HG03045 (cell line): ENCODE measurements around the gene MYL12A.
A peak's percentile ranks its signal among the peaks of the same experiment; 100 is the strongest.
"Not testable (repeated sequence)": the region's sequence is repeated elsewhere in the genome, so short reads cannot be mapped to it uniquely, and the experiment has no call there.

Experiments used
- ATAC-seq: cut with Tn5 transposase; IDR thresholded peaks from one replicate; pipeline ENCODE4 v1.9.1; 2021; ENCODE audit warnings: mild to moderate bottlenecking, moderate library complexity; ENCODE audit not compliant: unreplicated experiment

Gene MYL12A

DNA sequence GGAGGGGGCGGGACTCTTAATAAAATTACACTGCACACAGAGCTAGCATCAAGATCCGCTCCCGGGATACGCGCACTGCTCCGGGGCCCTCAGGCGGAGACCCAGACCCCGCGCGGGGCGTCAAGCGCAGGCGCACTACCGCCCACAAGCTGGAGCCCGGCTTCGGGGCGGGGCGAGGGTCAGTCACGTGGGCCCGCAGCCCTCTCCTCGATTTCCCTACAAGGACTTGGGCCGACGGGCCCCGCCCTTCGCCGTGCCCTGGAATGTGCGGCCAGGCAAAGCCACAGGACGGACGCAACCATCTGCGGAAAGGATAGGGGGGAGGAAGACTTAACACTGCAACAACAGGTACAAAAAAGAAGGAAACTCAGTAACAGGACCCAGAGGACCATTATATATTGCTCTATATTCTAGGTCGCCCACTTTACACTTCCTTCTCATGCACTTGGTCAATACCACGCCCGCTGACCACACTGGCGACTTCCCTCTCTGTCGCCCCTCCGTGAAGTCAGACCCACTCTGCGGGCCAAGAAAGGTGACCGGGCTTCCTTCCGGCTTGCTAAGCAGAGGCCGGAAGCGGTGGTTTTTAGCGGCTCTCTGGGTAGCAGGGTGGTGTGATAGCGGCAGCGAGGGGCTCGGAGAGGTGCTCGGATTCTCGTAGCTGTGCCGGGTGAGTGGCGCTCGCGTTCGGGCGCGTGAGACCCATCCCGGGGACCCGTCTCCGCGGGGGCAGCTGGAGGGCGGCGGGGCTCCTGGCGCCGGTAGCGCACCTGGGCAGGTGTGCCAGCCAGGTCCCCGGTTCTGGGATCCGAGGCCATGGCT, at the start of gene MYL12A:
Gene MYL12A, plus strand, starts transcription at position 562 of the 822 bp plus-strand sequence. CDS start 5,447 bp downstream, outside the sequence.
- peak; percentile 87 for ATAC-seq

DNA sequence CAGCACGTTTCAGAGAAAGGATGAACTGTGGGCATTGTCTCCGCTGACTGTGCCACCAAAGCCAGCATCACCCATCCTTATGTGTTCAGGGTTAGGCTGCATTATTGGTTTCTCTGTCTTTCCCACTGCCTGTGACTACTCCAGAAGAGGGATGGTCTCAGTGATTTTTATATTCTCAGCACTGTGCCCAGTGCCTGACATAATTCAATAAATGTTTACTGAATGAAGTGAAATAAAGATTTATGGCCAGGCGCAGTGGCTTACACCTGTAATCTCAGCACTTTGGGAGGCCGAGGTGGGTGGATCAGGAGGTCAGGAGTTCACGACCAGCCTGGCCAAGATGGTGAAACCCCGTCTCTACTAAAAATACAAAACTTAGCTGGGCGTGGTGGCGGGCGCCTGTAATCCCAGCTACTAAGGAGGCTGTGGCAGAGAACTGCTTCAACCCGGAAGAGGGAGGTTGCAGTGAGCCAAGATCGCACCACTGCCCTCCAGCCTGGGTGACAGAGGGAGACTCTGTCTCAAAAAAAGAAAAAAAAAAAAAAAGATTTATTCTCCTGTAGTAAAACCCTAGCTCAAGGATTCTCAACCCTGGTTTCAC, 49.2 kb upstream of the MYL12A start:
- ATAC-seq, result not testable (repeated sequence)

DNA sequence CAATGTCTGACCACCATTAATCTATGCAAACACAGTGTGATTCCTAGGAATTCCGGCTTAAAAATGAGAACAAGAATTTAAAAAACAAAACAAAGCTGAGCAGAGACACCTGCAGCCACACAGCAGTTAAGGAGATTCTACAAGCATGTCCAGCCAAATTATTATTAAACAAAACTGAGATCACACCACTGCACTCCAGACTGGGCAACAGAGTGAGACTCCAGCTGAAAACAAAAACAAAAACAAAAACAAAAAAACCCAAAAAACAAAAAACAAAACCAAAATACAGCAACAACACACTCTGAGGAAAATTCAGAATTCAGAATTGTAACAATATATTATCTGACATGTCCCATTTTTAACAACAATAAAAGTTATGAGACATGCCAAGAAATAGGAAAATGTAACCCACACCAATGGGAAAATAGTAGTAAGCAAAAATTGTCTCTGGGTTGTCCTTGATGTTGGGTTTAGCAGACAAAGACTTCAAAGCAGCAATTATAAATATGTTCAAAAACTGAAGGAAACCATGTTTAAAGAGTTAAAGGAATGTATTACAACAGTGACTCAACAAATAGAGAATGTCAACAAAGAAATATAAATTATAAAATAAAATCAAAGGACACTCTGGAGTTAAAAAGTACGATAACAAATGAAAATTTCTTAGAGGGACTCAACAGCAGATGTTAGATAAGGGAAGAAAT, 47.5 kb upstream of the MYL12A start:
- ATAC-seq, result no peak

DNA sequence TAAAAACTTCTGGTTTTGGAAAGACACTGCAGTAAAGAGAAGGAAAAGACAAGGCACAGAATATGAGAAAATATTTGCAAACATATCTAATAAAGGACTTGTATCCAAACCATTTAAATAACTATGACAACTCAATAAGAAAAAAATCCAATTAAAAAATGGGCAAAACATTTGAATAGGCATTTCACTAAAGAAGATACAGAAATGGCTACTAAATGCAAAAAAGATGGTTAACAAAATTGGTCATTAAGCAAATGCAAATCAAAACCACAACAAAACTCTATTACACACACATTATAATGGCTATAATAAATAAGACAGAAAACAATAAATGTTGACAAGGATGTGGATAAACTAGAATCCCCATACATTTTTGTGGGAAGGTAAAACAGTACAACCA, 42.4 kb upstream of the MYL12A start:
- ATAC-seq, result no peak

DNA sequence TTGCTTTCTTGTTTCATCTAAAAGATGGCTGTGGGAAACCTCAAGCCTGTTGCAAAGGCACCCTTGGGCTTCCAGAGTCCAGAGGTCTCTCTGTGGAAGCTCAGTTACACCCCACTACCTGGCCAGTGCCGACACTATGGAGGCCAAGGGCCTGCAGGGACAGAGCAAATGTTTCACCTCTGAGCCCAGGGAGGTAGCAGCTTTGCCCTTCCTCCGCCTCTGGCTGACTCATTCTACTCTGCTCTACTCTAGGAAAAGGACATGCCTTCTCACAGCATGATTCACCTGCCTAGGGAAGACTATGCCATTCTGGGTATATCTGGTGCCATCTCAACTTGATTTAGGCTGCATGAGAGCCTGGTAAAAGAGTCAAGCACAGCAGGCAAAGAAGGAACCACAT, 40.0 kb upstream of the MYL12A start:
- no peak for ATAC-seq

DNA sequence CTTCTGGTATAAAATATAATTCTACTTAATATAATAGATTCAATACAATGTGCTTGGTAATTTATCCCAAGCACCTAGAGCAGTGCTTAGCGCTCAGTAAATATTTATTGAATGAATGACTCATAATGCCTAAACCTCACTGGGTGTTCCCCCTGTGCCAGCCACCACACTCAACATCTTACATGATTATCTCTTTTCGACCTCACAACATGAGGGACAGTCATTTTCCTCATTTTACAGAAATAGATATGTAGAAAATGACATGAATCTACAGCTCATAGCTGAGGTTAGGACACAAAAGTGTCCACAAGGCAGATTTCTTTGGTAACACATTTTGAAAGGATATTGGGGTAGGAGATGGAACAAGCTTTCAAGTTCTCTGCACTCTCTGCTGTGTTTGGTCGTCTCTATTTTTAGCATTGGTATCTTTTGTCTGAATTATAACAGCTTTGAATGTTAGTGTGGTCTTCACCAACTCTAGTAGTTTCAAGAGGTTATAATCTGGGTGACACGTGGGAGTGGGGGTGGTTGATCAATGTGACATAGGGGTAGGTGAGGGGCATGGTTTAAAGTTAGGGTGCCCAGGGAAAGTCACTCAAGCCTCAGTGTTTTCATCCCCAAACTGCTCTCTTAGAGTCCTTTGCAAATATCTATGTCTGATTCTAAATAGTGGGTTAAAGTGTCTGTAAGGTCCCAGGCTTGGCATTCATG, 37.6 kb upstream of the MYL12A start:
- no peak for ATAC-seq

DNA sequence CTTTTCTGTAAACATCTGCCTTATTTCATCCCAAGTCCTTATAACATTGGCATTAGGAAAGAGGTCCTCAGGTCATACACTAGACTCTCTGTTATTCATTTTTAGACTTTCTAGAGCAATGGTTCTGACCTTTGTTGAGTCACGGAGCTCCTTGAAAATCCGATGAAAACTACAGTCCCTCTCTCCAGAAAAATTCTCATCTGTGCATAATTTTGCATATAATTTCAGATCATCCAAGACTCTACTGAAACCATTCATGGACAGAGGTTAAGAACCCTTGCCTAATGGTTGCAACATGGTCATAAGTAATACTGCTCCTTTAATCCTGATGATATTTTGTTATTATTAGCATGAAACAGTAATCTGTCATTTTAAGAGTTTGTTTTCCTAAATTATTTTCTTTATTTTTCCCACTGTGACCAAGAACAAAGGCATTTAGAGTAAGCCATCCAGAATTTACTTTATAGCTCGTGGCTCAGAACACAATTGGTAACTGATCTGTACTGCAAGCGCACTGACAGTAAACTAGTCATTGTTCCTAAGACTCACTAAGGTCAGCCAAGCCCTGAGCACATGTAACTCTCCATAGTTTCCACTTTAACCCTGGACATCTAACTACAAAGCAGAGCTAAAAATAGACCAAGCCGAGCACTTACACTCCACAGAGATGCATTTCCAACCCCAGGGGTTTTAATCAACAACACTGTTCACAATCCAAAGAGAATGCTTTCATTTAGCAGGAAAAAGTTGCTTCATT, 36.2 kb upstream of the MYL12A start:
- ATAC-seq, result no peak

DNA sequence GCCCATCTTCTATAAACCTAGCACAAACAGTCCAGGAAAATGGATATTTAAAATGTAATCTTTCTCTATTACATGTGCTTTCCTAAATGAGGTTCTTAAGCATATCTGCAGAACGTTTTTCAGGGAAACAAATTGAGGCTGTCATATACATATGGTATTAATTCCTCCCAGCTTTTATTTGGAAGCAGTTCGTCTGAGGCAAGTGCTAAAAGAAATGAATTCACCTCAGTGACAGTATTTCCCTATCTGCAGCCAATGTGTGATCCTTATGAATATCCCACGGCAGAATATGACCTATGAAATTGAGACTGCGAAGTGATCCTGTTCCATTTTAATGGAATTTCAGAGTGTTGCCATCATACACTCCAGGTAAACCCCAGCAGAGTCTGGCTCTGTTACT, 34.9 kb upstream of the MYL12A start:
- no peak for ATAC-seq

DNA sequence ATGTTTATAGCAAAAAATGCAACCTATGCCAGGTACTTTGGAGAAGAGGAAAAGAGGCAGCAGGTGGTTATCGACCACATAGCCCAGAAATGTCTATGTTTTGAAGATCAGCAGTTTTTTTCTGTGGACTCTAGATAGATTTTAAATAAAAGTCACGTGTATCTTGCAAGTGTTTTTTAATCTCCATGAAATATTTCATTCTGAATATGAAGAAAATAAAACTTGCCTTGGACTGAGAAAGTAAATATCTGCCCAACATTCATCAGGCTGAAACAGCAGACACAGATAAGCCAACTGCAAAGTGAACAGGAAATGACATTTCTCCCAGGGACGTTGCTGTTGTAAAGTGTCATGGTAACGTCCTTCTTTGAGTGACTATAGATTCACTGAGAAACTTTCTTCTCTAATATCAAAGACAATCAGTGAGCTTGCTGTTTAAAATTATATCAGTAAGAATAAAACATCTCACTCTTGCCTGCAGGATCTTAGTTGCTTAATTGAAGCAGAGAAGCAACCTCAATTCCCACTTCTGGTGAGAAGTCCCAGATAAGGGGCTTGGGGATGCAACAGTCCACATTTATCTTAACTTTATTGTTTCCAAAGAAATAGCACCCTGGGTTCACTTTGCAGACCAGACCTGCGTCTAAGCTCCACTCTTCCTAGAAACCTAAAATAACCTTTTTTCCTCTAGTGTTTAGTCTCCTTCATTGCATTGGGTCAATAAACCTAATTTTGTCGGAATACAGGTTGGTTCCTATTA, 34.1 kb upstream of the MYL12A start:
- no peak for ATAC-seq

DNA sequence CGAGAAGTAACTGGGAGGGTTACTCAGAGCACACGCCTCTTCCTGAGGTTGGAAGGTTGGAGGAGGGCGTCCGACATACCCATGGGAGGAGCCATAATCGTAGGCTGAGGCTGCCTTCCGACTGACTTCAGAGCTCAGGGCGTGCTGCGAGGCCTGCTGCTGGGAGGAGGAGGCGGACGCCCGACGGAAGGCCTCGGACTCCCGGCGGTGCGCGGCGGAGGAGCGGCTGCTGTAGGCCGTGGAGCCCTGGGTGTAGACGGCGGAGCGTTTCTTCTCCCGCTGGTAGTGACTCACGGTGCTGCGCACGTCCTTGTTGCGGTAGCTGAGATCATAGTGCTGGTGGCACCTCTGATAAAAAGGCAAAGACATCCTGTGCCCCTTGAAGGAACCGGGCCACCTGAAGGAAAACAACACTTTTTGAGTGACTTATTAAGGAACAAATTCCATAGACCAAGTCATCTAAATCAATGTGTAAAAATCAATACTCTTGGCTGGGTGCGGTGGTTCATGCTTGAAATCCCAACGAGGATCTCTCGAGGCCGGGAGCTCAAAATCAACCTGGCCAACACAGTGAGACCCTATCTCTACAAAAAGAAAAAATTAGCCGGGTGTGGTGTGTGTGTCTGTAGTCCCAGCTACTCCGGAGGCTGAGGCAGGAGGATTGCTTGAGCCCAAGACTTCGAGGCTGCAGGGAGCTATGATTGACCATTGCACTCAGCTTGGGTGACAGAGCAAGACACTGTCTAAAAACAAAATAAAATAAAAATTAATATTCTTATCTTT, 32.6 kb upstream of the MYL12A start:
- ATAC-seq, result no peak

DNA sequence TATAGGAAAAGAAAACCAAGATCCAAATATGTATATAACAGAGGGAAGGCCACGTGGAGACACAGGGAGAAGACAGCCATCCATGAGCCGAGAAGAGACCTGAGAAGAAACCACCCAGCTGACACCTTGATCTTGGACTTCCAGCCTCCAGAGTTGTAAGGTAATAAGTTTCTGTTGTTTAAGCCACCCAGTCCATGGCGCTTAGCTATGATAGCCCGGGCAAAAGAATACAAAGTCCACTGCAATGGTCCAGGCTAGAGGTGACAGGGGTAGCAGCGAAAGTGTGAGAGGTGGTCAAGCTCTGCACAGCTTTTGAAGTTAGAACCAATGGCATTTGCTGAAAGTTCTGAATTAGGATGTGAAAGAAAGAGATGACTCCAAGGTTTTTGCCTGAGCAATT, 30.6 kb upstream of the MYL12A start:
- ATAC-seq, result no peak

DNA sequence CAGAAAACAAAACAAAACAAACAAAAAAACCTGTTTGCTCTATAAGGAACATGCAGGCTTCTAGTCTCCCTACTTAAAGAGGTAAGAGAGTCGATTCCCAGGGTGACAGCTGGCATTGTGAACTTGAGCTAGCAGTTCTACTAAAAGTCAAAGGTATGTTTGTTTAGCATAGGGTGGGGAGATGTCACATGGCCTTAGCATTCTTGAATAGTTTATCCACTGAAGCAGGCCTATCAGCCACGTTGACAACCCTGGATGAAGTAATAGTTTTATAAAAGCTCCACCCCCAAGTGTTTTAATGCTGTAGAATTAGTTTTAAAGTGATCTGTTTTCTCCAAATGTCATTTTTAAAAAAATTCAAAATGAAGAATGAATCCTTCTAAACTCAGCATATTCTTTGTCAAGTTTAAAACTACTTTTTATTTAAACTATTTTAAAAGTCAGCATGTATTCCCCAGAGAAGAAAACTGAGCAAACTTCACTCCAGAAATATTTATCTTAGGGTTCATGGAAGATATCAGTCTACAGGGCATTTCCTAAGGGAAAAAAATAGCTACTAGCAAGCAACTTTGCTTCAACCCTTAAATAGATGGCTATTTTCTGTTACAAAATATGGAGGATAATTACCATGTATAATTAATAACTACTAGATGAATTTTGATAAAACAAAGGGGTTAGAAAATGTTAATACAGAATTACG, 29.5 kb upstream of the MYL12A start:
- ATAC-seq, result no peak

DNA sequence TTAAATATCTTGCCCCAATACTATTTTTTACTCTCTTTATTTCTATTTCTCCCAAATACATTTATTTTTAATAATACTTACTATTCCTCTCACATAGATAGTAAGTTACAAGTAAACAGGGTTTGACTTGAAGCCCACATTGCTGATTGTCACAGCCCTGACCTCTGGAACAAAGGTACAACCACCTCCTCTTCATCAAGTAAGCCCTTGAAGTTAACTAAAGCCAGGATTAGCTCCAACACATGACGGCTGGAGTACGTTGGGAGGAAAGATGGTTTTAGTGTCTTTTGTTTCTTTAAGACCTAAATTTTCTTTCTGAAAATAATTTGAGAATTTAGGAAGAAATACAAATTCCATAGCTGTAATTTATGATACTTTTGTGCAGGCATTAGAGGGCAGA, 28.8 kb upstream of the MYL12A start:
- no peak for ATAC-seq

DNA sequence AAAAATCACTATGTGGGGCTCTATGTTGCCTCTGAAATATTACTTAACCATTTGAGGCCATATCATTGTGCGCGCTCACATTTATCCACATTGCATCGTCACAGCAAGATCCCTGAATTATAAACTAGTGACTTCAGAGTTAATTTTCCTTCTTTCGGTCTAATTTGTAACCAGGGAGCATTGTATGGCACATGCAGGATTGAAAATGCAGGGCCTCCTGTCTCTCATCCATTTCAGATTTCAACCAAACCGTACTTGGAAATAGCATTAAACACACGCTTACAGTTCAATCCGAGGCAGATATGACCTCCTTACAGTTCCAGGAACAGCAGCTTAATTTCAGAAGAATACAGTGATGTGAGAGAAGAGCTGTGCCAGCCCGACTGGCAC, 28.4 kb upstream of the MYL12A start:
- no peak for ATAC-seq

DNA sequence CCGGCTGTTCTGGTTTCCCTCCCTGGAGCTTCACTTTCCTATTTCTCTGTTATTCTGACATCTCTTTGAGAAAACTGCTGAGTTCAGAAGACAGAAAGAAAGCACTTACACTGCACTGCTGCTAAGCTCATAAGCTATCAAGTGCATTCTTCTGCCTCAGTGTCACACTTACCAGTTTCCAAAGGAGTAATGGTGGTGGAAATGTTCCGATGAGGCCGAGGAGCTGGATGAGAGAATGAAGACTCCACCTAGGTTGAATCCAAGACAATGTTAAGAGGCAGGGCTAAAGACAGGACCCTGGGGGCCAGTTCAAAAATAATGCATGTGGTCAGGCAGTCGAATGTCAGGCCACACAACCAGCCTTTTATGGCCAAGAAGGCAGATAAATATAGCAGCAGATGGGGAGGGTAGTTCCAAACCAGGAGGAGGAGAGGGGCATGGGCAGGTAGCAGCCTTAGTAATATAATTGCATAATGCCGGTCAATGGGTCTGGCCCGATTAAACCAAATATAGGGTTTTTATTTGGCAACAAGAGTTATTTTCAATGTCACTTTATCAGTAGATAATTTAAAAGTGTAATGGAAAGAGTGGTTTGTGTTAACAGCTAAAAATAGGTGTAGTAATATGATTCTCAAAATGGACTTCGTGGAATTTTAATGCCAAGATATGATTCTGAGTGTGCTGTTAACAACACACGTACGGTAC, 27.8 kb upstream of the MYL12A start, which contains the start of gene MYOM1:
Gene MYOM1, minus strand, starts transcription at position 338 of the 705 bp plus-strand sequence. CDS start 4,745 bp downstream, outside the sequence.
- no peak for ATAC-seq

DNA sequence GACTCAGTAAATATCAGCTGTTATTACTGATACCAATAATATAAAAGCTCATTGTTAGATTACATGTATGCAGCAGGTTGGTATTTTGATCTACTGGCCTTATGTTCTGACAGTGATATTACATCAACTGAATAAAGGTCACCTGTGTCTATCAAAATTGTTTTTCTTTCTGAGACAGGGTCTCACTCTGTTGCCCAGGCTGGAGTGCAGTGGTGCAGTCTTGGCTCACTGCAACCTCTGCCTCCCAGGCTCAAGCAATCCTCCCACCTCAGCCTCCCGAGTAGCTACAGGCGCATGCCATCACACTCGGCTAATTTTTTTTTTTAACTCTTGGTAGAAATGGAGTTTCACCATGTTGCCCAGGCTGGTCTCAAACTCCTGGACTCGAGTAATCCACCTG, 26.7 kb upstream of the MYL12A start:
- not testable (repeated sequence) for ATAC-seq

DNA sequence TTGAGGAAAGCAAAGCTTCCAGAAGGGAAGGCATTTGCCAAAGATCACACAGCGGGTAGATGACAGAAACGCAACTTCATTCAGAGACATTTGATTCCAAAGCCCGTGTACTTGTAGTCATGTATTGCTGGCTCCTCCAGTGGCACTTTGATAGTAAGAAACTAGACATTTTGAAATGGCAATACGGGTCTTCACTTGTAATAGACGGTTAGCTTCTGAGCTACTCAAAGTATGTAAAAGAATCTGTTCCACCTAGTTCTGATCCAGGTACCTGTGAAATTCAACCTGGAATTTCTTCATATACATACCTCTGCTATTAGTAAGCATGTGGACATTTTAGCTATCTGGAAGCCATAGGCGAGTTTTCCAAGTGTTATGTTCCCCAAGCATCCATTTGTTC, 26.1 kb upstream of the MYL12A start:
- no peak for ATAC-seq

DNA sequence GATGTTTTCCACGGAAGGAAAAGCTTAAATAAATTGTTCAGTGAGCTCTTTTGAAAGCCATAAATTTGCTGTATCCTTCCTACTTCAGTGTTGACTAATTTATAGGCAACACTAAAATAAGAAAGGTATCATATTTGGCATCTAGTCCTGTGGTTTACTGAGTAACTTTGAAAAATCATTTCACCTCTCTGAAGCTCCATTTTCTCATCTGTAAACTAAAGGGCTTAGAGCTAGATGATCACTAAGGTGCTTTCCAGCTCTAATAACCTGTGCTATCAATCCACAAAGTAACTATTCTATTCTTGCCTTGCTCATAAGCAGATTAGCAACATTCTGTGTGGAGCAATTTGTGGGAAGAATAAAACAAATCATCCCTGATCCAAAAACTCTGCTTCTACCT, 24.2 kb upstream of the MYL12A start:
- ATAC-seq, result no peak
